ENCODE data around the gene F7. TPM values are rescaled to one million over a fixed set of nuclear protein-coding genes. Genes with fewer than 3 reads are reported as not detected.
"Not testable (repeated sequence)": the region's sequence is repeated elsewhere in the genome, so short reads cannot be mapped to it uniquely, and the experiment has no call there.

F7 gene
- total RNA-seq, 2 donors from 2014 or later: not detected

DNA sequence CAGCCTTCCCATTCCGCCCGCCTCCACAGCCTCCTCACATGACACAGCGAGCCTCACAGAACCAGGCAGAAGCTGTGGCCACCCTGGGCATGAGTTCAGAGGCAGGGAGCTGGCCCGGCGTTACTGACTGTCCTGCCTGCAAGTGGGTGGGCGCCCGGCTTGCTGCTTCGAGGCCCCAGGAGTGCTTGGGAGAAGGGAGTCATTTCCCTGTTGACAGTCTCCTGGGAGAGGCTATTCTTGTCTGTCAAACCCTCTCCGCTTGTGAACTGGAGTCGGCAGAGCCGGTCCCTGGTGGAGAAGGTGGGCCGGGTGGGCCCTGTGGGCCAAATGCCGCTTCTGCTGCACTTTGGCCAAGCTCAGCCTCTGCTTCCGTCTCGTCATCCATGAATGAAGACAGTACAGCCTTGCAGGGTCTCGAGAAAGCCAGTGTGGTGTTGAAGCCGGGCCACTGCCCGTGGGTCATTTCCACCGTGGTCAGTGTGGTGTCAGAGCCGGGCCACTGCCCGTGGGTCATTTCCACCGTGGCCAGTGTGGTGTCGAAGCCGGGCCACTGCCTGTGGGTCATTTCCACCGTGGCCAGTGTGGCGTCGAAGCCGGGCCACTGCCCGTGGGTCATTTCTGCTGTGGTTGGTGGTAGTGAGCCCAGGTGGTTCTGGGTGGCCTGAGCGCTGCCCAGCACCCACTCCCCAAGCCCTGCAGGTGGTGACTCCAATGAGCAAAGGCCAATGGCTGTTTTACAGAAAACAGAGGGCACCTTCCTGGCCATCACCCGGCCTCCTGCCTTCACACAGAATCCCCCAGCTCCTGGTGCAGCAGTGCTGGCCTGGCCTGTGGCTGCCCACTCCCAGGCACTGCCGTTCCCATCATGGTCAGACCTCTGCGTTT lies 13.5 kb upstream of the F7 start:
- Mint-ChIP-seq H3K9me3 (no peaks in the 10 kb centered on the region), H3K27ac (no peak overlapping the region), H3K36me3 (no peaks in the 10 kb centered on the region)
- DNase-seq (ENCODE audit: low spot score in 2 of 2) (no peak), ATAC-seq (no peak)

DNA sequence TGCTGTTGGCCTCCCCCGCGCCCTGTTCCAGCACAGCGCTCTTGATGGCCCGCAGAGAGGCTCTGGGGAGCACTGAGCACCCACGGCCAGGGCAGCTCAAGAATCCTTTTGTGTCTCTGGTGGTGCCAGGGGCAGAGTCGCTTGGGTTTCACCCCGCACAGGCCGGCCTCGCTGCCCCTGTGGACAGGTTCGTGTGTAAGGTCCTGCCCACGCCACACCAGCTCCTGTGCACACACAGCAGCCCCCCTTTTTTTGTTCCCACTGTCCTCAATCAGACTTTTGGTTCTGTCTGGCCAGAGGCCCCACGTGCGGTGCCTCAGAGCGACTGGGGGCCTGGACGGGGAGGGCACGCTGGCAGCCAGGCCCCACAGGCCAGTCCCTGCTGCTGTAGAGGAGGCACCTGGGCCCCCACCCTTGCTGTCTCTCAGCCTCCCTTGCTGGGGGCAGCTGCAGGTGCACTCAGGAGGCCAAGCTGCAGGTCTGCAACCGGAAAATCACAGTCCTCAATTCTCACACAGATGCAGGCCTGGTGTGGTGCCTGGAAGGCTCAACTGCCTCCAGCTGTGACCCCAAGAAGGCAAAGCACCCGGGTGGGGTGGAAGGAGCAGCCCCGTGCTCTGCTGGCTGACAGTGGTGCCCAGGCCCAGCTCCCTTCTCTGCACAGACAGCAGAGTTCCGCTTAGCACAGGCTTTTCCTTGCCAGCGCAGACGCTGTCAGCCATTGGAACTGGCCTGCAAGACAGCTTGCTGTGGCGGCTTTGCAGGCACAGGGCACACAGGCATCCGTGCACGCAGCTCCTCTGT lies 12.6 kb upstream of the F7 start:
- Mint-ChIP-seq H3K27ac (no peak overlapping the region), H3K36me3 (no peaks in the 10 kb centered on the region), H3K9me3 (no peaks in the 10 kb centered on the region)
- DNase-seq (ENCODE audit: low spot score in 2 of 2) (no peak), ATAC-seq (no peak)

DNA sequence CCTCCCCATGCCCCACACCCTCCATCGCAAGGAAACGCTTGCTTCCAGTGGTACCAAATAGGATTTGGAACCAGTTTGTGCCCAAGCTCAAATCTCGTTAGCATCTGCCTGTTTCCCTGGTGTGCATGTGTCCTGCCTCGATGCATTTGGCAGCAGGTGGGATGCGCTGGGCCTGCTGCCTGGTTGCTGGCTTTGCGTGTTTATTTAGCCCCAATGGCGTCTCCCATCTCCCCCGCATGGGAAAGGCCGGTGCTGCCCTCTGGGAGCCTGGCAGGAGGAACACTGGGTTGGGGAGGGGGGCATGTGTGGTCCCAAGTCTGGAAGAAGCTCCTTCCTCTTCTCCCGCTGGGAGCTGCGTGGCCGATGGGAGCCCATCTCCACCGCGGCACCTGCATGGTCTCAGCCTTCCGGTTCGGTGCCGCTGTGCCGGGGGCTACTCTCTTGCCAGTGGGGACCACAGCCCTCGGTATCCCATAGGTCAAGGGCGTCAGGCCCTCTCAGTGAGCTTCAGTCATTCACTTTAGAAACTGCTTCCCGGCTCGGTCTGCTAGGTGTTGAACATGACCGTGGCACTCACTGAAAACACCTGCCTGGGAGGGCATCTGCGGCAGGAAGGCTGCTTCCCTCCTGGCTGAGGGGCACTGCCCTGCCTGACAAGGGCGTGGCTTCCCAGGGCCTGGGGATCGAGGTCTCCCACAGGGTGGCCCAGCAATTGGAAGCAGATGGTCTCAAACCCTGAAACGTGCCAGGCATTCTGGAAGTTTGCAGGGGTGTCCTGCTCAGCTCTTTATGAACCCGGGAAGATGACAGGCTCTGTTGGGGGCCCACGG lies 11.8 kb upstream of the F7 start:
- no peak for DNase-seq (ENCODE audit: low spot score in 2 of 2)
- no peak for ATAC-seq
- Mint-ChIP-seq H3K36me3 (no peaks in the 10 kb centered on the region), H3K27ac (no peak overlapping the region), H3K9me3 (no peaks in the 10 kb centered on the region)

DNA sequence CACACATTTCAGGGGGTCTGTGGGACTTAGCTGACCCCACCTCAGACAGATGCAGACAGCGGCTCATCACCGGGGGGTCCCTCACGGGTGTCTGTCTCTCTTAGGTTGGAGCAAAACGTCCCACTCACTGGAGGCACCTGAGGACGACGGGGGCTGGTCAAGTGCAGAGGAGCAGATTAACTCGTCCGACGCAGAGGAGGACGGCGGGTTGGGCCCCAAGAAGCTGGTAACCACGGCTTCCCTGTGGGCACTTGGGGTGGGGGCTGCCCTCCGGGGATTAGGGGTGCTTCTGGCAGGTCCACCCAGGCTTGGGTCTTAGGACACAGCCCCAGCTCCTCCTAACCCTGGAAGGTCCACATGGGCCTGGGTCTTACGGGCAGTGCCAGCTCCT lies 11.2 kb upstream of the F7 start:
- Mint-ChIP-seq H3K9me3 (no peaks in the 10 kb centered on the region), H3K36me3 (no peaks in the 10 kb centered on the region), H3K27ac (no peak overlapping the region)
- no peak for DNase-seq (ENCODE audit: low spot score in 2 of 2)
- ATAC-seq: no peak

DNA sequence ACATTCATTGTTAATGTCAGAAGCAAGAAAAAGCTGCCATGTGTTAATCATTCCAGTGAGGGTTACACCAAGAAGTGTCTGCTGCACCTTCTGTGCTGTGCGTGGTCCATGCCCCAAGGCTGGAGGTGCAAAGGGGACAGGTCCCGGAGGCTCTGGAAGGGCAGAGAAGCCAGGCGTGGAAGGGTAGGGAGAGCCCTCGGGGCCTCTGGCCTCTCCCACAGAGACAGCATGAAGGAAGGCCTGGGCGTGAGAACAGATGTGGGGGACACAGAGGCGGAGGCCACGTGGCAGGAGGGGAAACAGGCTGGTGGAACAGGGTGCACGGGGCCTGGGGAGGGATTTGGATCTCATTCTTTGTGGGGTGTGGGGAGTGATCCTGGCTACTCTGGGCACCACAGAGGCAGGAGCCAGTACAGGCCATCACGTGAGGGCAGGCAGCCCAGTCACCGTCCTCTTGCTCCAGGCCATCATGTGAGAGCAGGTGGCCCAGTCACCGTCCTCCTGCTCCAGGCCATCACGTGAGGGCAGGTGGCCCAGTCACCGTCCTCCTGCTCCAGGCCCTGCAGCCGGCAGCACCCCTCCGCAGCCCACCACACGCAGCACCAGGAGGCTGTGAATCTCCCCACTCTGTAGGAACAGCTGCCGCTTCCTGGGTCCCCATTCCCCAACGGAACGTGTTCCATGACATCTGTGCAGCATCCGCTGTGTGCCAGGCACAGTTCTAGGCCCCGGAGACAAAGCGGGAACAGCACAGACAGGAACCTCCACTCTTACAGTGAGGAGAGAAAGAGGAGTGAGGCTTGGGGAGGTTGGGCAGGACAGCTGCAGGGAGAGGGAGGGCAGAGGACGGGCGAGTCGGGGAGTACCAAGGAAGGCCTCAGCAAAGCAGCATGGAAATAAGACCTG lies 10.2 kb upstream of the F7 start:
- ATAC-seq: no peak
- Mint-ChIP-seq H3K36me3 (no peaks in the 10 kb centered on the region), H3K27ac (peak overlapping the region in 1 of 2 donors; percentile 68), H3K9me3 (no peaks in the 10 kb centered on the region)
- no peak for DNase-seq (ENCODE audit: low spot score in 2 of 2)

DNA sequence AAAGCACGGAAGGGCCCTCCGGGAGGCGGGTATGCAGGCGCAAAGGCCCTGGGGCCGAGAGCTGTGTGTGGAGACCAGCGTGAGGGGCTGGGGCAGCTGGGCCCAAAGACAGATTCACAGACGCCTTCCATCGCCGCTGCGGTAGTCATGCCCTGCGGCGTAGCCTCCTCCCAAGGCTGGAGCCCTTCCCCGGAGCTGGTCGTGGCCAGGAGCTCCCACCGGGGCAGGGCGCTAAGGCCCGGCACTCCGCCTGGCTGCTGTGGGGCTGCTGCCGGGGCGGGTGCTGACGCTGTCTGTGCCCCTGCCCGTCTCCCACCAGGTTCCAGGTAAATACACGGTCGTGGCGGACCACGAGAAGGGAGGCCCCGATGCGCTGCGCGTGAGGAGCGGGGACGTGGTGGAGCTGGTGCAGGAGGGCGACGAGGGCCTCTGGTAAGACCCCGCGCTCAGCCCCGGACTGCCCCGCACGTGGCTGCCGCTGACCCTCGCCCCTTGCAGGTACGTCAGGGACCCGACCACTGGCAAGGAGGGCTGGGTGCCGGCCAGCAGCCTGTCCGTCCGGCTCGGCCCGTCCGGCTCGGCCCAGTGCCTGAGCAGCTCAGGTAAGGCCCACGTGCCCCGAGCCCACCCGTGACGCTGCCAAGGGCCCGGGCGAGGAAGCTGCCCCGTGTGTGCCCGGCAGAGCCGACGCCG lies 9.4 kb upstream of the F7 start:
- DNase-seq (ENCODE audit: low spot score in 2 of 2): no peak
- H3K27ac Mint-ChIP-seq: no peak overlapping the region
- H3K36me3 Mint-ChIP-seq: no peaks in the 10 kb centered on the region
- no peaks in the 10 kb centered on the region for H3K9me3 Mint-ChIP-seq
- ATAC-seq: no peak

DNA sequence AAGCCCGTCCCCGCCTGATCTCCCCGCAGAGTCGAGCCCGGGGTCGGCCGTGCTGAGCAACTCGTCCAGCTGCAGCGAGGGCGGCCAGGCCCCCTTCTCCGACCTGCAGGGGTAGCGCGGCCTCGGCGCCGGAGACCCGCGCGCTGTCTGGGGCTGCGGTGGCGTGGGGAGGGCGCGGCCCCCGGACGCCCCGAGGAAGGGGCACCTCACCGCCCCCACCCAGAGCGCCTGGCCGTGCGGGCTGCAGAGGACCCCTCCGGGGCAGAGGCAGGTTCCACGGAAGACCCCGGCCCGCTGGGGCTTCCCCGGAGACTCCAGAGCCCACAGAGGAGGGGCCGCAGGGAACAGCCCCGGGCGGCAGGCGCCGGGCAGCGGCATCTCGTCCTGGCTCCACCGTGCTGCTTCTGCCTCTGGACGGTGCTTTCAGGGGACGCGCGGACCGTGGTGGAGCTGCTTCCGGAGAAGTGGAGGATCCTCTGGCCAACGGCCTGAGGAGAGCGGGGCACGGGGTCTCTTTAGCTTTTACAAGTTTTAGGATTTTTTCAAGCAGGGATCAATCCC lies 8.8 kb upstream of the F7 start:
- DNase-seq (ENCODE audit: low spot score in 2 of 2) (no peak), ATAC-seq (no peak)
- Mint-ChIP-seq H3K27ac (no peak overlapping the region), H3K9me3 (no peaks in the 10 kb centered on the region), H3K36me3 (no peaks in the 10 kb centered on the region)

DNA sequence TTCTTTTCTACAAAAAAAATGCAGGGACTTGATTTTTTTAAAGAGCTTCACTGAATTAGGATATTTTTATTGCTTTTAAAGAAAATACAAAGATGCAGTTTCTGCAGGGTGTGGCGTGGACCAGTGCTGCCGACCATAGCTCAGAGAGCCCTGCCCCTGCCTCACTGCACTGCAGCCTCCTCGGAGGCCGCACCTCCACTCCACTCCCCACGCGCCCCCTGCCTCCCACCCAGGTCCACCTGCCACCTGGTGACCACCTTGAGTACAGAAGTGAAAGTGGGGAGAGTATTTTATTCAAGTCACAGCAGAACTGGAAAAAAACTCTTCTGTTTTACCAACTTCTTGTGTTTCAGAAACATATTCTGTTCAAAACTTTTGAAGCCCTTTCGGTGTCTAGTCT lies 7.9 kb upstream of the F7 start:
- H3K36me3 Mint-ChIP-seq: no peaks in the 10 kb centered on the region
- no peak for DNase-seq (ENCODE audit: low spot score in 2 of 2)
- H3K9me3 Mint-ChIP-seq: no peaks in the 10 kb centered on the region
- H3K27ac Mint-ChIP-seq: no peak overlapping the region
- ATAC-seq: no peak

DNA sequence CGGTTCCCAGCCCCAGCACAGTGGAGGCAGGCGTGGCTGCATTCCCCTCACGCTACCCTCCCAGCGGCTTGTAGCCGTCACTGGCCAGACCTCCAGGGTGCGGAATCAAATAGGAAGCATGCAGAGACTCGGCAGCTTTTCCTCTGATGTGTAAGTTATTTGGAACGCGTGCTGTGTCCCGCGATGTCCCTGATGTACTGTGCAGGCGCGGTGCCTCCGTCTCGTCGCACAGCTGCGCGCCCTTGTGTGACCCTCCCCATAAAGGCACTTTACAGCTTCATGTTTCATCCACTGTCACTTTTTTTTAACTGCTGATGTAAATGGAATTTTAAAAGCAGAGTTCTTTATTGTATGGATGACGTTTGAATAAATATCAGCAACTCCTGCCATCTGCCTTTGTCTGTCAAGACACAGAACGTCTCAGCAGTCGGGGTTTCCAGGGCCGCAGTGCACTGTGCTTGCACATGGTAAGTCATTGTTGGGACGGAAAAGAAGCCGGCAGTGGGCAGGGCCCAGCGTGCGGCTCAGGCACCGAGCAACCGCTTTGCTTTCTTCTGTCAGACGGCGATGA lies 7.3 kb upstream of the F7 start:
- DNase-seq (ENCODE audit: low spot score in 2 of 2) (no peak), ATAC-seq (no peak)
- no peaks in the 10 kb centered on the region for H3K36me3 Mint-ChIP-seq
- no peaks in the 10 kb centered on the region for H3K9me3 Mint-ChIP-seq
- no peak overlapping the region for H3K27ac Mint-ChIP-seq

DNA sequence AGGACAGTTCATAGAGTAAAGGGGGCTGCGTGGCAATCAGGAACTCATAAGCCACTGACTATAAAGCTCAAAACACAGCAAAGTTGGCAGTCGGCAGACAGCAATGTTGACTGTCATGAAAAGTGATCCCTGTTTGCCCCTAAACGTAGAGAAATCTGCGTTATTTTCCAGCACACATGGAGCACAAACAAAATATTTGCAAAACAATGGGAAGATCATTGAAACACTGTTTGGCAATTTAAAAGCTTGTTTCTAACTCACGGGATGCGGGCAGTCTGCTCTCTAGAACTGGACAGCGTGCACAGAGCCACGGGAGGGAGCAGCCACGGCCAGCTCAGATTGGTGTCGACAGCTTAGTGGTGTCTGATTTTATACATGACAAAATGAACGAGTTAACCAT lies 6.4 kb upstream of the F7 start:
- Mint-ChIP-seq H3K9me3 (no peaks in the 10 kb centered on the region), H3K27ac (no peak overlapping the region)
- no peak for ATAC-seq

DNA sequence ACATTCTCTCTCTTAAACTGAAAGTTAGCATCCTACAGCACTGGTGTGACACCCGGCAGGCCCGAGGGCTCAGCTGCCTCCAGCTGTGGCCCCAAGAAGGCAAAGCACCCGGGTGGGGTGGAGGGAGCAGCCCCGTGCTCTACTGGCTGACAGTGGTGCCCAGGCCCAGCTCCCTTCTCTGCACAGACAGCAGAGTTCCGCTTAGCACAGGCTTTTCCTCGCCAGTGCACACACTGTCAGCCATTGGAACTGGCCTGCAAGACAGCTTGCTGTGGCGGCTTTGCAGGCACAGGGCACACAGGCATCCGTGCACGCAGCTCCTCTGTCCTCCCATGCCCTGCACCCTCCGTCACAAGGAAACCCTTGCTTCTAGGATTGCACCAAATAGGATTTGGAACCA lies 3.3 kb upstream of the F7 start:
- H3K9me3 Mint-ChIP-seq; DNase-seq (ENCODE audit: low spot score in 2 of 2); ATAC-seq; H3K36me3 Mint-ChIP-seq; H3K27ac Mint-ChIP-seq: not testable (repeated sequence)

More for the DNA sequence above, 6.4 kb upstream of the F7 start:
- no peak for DNase-seq (ENCODE audit: low spot score in 2 of 2)
- H3K36me3 Mint-ChIP-seq: no peaks in the 10 kb centered on the region

DNA sequence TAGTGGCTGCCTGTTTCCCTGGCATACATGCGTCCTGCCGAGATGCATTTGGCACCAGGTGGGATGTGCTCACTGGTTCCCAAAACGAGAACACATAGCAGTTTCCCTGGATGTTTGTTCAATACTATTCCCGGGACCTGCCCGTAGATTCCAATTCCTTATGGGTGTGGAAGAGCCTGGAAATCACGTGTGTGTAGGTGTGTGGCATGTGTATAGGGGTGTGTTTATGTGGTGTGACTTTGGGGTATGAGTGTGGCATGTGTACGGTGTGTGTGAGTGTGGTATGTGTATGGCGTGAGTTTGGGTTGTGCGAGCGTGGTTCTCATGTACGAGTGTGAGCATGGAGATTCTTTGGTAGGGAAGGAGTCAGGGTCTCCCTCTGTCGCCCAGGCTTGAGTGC lies 2.9 kb upstream of the F7 start:
- ATAC-seq: no peak
- Mint-ChIP-seq H3K36me3 (no peaks in the 10 kb centered on the region), H3K9me3 (no peaks in the 10 kb centered on the region), H3K27ac (no peak overlapping the region)
- no peak for DNase-seq (ENCODE audit: low spot score in 2 of 2)

DNA sequence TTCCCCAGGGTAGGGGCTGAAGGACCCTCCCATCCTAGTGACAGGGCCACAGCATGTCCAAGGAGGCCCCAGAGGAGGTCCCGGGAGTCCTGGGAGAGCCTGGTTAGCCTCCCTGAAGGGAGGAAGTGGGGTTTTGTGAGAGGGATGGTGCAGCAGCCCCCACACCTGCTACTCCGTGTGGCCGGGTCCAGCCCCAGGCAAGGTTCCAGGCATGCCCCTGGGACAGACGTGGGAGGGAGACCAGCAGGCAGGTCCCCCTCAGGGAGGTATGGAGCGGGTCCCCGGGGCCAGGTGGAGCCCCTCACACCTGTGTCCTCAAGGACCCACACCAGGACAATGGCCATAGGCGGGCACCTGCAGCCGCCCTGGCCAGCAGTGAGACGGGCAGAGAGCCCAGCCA lies 1.9 kb upstream of the F7 start:
- no peaks in the 10 kb centered on the region for H3K9me3 Mint-ChIP-seq
- no peak overlapping the region for H3K27ac Mint-ChIP-seq
- no peaks in the 10 kb centered on the region for H3K36me3 Mint-ChIP-seq
- DNase-seq (ENCODE audit: low spot score in 2 of 2) (no peak), ATAC-seq (no peak)

DNA sequence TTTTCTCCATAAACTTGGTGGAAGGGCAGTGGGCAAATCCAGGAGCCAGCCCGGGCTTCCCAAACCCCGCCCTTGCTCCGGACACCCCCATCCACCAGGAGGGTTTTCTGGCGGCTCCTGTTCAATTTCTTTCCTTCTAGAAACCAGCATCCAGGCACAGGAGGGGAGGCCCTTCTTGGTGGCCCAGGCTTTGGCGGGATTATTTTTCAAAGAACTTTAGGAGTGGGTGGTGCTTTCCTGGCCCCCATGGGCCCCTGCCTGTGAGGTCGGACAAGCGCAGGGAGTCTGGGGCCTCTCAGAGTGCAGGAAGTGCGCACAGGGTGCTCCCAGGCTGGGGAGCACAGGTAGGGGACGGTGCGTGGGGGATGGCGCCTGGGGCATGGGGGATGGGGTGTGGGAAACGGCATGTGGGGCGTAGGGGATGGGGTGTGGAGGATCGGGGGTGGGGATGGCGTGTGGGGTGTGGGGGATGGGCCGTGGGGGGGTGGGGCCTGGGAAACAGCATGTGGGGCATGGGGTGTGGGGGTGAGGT lies 396 bp downstream of the F7 start:
- DNase-seq (ENCODE audit: low spot score in 2 of 2) (no peak), ATAC-seq (no peak)
- Mint-ChIP-seq H3K9me3 (no peaks in the 10 kb centered on the region), H3K27ac (no peak overlapping the region), H3K36me3 (no peaks in the 10 kb centered on the region)
